ENCODE results near the gene HPD. TPM values are rescaled to one million over a fixed set of nuclear protein-coding genes. Genes with fewer than 3 reads are reported as not detected.

Gene HPD
- total and polyA plus RNA-seq, 2 of the 4 experiments (the other 2 are of a cell fraction) = 0.15 to 0.18 TPM

DNA sequence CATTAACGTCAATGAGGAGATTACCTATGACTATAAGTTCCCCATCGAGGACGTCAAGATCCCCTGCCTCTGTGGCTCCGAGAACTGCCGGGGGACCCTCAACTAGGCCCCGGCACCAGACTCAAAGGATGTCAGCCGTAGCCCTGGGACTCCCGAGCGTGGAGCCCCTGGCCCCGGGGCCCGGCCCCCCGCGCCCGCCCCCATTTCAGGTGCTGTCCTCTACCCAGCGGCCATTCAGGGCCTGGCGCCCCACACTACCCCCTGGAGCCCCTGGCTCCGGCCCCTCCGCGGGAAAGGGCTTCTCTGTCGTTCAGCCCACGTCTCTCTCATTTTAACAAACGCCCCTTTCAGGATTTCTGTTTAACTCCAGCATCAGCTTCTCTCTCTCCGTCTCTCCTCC is 28.5 kb downstream of the HPD start:
- H2BK5ac ChIP-seq (ENCODE audit: low read depth, low read length, poor library complexity, severe bottlenecking) = no peak overlapping the region
- in situ Hi-C loops (cut with MboI; ENCODE audit: low sequenced_read_pairs) = no loop called here
- no peak overlapping the region for H3K4me3 ChIP-seq (ENCODE audit: insufficient read depth, low read depth, low read length)
- H3K56ac ChIP-seq (ENCODE audit: extremely low read depth, insufficient read depth, low read length) = no peak overlapping the region
- no peaks in the 10 kb centered on the region for H3K27me3 ChIP-seq (ENCODE audit: control insufficient read depth, insufficient read depth, low read length)
- no TSS peak for BruUV-seq (replicated peaks)
- no peak overlapping the region for H2BK120ac ChIP-seq (ENCODE audit: low read depth, low read length)
- H3K9me1 ChIP-seq (ENCODE audit: insufficient read depth, low read length) = no peaks in the 10 kb centered on the region
- H3K9me3 ChIP-seq (ENCODE audit: control insufficient read depth, insufficient read depth, low read length) = no peaks in the 10 kb centered on the region
- H3K36me3 ChIP-seq (ENCODE audit: control insufficient read depth, insufficient read depth, low read length) = peaks cover 53% of the 10 kb centered on the region
- intact Hi-C loops (cut with micrococcal nuclease) = no loop called here
- peaks cover 13 to 32% of the 10 kb centered on the region in 2 experiments for H3K79me1 ChIP-seq (ENCODE audit: low read depth in 1 of 2, low read length in 2 of 2)
- ChIA-PET POLR2A (ENCODE audit: unreplicated experiment) (no interaction called here), CTCF (no interaction called here)
- H2BK20ac ChIP-seq (ENCODE audit: low read depth, low read length) = no peak overlapping the region
- H3K9ac ChIP-seq (ENCODE audit: low read depth, low read length) = no peak overlapping the region
- WGBS, 2 experiments (ENCODE audit: extremely low coverage in 2 of 2, insufficient read length in 1 of 2) = 89% methylated on average over 18 of the region's 23 CpGs; no CpG with 5 or more reads in 1 of the 2 experiments
- TF ChIP-seq BHLHE40 (IDR thresholded peaks at IDR 0.05; ENCODE audit: low read depth, low read length) (no peak), NFE2L2 (IDR thresholded peaks at IDR 0.05; ENCODE audit: low read depth, low read length) (no peak), FOS (IDR thresholded peaks at IDR 0.05; ENCODE audit: low read depth, low read length) (no peak), RCOR1 (IDR thresholded peaks at IDR 0.05; ENCODE audit: insufficient replicate concordance, low read length) (no peak)
- TF ChIP-seq, protein P1, sequence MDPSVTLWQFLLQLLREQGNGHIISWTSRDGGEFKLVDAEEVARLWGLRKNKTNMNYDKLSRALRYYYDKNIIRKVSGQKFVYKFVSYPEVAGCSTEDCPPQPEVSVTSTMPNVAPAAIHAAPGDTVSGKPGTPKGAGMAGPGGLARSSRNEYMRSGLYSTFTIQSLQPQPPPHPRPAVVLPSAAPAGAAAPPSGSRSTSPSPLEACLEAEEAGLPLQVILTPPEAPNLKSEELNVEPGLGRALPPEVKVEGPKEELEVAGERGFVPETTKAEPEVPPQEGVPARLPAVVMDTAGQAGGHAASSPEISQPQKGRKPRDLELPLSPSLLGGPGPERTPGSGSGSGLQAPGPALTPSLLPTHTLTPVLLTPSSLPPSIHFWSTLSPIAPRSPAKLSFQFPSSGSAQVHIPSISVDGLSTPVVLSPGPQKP (IDR thresholded peaks at IDR 0.05; ENCODE audit: borderline replicate concordance, low read depth, low read length) = no peak
- TF ChIP-seq, protein P2, sequence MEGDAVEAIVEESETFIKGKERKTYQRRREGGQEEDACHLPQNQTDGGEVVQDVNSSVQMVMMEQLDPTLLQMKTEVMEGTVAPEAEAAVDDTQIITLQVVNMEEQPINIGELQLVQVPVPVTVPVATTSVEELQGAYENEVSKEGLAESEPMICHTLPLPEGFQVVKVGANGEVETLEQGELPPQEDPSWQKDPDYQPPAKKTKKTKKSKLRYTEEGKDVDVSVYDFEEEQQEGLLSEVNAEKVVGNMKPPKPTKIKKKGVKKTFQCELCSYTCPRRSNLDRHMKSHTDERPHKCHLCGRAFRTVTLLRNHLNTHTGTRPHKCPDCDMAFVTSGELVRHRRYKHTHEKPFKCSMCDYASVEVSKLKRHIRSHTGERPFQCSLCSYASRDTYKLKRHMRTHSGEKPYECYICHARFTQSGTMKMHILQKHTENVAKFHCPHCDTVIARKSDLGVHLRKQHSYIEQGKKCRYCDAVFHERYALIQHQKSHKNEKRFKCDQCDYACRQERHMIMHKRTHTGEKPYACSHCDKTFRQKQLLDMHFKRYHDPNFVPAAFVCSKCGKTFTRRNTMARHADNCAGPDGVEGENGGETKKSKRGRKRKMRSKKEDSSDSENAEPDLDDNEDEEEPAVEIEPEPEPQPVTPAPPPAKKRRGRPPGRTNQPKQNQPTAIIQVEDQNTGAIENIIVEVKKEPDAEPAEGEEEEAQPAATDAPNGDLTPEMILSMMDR (conservative IDR thresholded peaks at IDR 0.05; ENCODE audit: low read depth, low read length) = no peak
- H4K91ac ChIP-seq (ENCODE audit: insufficient read depth, low read depth, low read length) = no peak overlapping the region
- dilution Hi-C loops (cut with HindIII; ENCODE audit: low sequenced_read_pairs, unreplicated experiment) = no loop called here
- H2AK9ac ChIP-seq (replicated peaks; ENCODE audit: low read depth, low read length, poor library complexity) = no peak overlapping the region
- no peak overlapping the region for H4K8ac ChIP-seq (ENCODE audit: low read depth in 2 of 2, low read length in 2 of 2)
- peaks cover 6% of the 10 kb centered on the region; the same call in 1 of the 2 replicates for H4K20me1 ChIP-seq (ENCODE audit: insufficient read depth, low read length)
- H3K4ac ChIP-seq (ENCODE audit: low read depth, low read length) = no peak overlapping the region
- H2AK5ac ChIP-seq (ENCODE audit: low read depth, low read length) = no peak overlapping the region
- H3K18ac ChIP-seq (ENCODE audit: low read depth, low read length) = no peak overlapping the region
- no peak overlapping the region for H2AFZ ChIP-seq (replicated peaks; ENCODE audit: low read length, poor library complexity)
- H3K23ac ChIP-seq (ENCODE audit: low read depth, low read length) = no peak overlapping the region
- ATAC-seq (ENCODE audit: low read depth) = no peak
- H3K14ac ChIP-seq (replicated peaks; ENCODE audit: low read depth, low read length) = no peak overlapping the region
- no peak overlapping the region for H2BK15ac ChIP-seq (ENCODE audit: low read depth, low read length)
- H4K5ac ChIP-seq (ENCODE audit: low read depth, low read length) = no peak overlapping the region
- no peak overlapping the region for H3K4me2 ChIP-seq (ENCODE audit: low read depth, low read length)
- H3K4me1 ChIP-seq (ENCODE audit: control insufficient read depth, insufficient read depth, low read length) = no peaks in the 10 kb centered on the region
- no peak overlapping the region for H3K27ac ChIP-seq (ENCODE audit: insufficient read depth, low read length)
- no peak for DNase-seq
